Endothelial cell of umbilical vein (primary cell): ENCODE data around the gene TM9SF4. TPM values are rescaled to one million over a fixed set of nuclear protein-coding genes. Genes with fewer than 3 reads are reported as not detected.
A peak's percentile ranks its signal among the peaks of the same experiment; 100 is the strongest.

Source experiments
- BruUV-seq: library from RNA; stranded (reverse); fragments of 400-500 nt; replicated peaks from 2 replicates; lab custom pipeline; 2021; lab: Mats Ljungman, UMichigan
- CTCF ChIA-PET: fragments of 300-600, 350-600 bp; sonication (Branson Sonifier 250); formaldehyde crosslinking; loops from one replicate; lab custom pipeline; 2021; ENCODE audit warnings: antibody characterized with exemption, inconsistent platforms; lab: Charles Lee
- POLR2A ChIA-PET: fragments of 300-600, 350-600 bp; sonication (Branson Sonifier 250); formaldehyde crosslinking; loops from one replicate; lab custom pipeline; 2021; ENCODE audit warnings: antibody characterized with exemption, inconsistent platforms; lab: Charles Lee
- DNase-seq: peaks from one replicate; pipeline ENCODE4 v3.0.0-alpha.2; 2011; ENCODE audit warnings: low read depth, low spot score
- FAIRE-seq: peaks from 2 replicates; lab custom pipeline; 2011; peaks lifted over from hg19 to GRCh38; lab: Jason Lieb, UNC
- H2AFZ ChIP-seq: 2 replicates; pipeline ENCODE4 v1.6.0; 2012; ENCODE audit warnings: low read depth, low read length, control low read depth, inconsistent platforms
- H3K27ac ChIP-seq: 2 replicates; pipeline ENCODE4 v1.5.1; 2011; ENCODE audit warnings: low read depth, mild to moderate bottlenecking, control low read depth, low read length, moderate library complexity; ENCODE audit not compliant: insufficient read depth
- H3K27me3 ChIP-seq, 2 experiments: 2 replicates each; pipeline versions ENCODE4 v1.6.0 to v1.6.1; 2011; ENCODE audit warnings: low read length in 2 of 2, mixed read lengths in 1 of 2; ENCODE audit not compliant: control insufficient read depth in 2 of 2, insufficient read depth in 2 of 2
- H3K36me3 ChIP-seq, 2 experiments: 2 replicates in 1 of 2; 3 replicates in 1 of 2; pipeline ENCODE4 v1.5.1; 2011; ENCODE audit warnings: low read length in 2 of 2, mild to moderate bottlenecking in 1 of 2, moderate library complexity in 1 of 2; ENCODE audit not compliant: control insufficient read depth in 2 of 2, insufficient read depth in 2 of 2; ENCODE audit errors: extremely low read depth in 1 of 2
- H3K4me1 ChIP-seq: 3 replicates; pipeline ENCODE4 v1.5.1; 2011; ENCODE audit warnings: mild to moderate bottlenecking, low read length; ENCODE audit not compliant: control insufficient read depth, insufficient read depth; ENCODE audit errors: extremely low read depth
- H3K4me2 ChIP-seq: 2 replicates; pipeline ENCODE4 v1.6.1; 2011; ENCODE audit warnings: low read length, control low read depth, mixed read lengths; ENCODE audit not compliant: insufficient read depth
- H3K4me3 ChIP-seq, 3 experiments: fragments of 200-600 bp in 1 of 3; sonication (generic), shearing (Covaris generic) in 1 of 3; replicated peaks in 1 of 3; 2 replicates each; pipeline ENCODE4 v1.5.1; 2011 to 2016; ENCODE audit warnings: control low read depth in 3 of 3, low read length in 3 of 3, mild to moderate bottlenecking in 2 of 3, inconsistent platforms in 1 of 3, low read depth in 1 of 3, moderate library complexity in 1 of 3; ENCODE audit not compliant: insufficient read depth in 1 of 3
- H3K79me2 ChIP-seq: 2 replicates; pipeline ENCODE4 v1.6.0; 2012; ENCODE audit warnings: low read length, inconsistent platforms; ENCODE audit not compliant: control insufficient read depth, insufficient read depth
- H3K9ac ChIP-seq: replicated peaks from 2 replicates; pipeline ENCODE3; 2011; ENCODE audit warnings: low read length, control low read depth; ENCODE audit not compliant: insufficient read depth; ENCODE audit errors: extremely low read depth
- H3K9me1 ChIP-seq: replicated peaks from 3 replicates; pipeline ENCODE4 v1.6.0; 2011; ENCODE audit warnings: mild to moderate bottlenecking, low read length; ENCODE audit not compliant: control insufficient read depth, insufficient read depth; ENCODE audit errors: extremely low read depth
- H3K9me3 ChIP-seq: replicated peaks from 2 replicates; pipeline ENCODE4 v1.5.1; 2012; ENCODE audit warnings: low read length, inconsistent platforms; ENCODE audit not compliant: control insufficient read depth, insufficient read depth
- H4K20me1 ChIP-seq: replicated peaks from 2 replicates; pipeline ENCODE3; 2011; ENCODE audit warnings: mild to moderate bottlenecking, low read length; ENCODE audit not compliant: control insufficient read depth, insufficient read depth; ENCODE audit errors: extremely low read depth
- CTCF ChIP-seq, 2 donors: IDR thresholded peaks; 1 replicate in 1 of 2; 2 replicates in 1 of 2; pipeline ENCODE4 v1.5.1; 2011; ENCODE audit warnings: low read length in 2 of 2, mild to moderate bottlenecking in 2 of 2, moderate library complexity in 2 of 2, control low read depth in 1 of 2, inconsistent platforms in 1 of 2, low read depth in 1 of 2; ENCODE audit not compliant: insufficient read depth in 1 of 2; ENCODE audit errors: extremely low read depth in 1 of 2
- EZH2 ChIP-seq: IDR thresholded peaks from 2 replicates; pipeline ENCODE4 v1.6.1; 2012; ENCODE audit warnings: borderline replicate concordance, low read depth, mild to moderate bottlenecking, moderate library complexity, low read length, inconsistent platforms; ENCODE audit not compliant: severe bottlenecking
- FOS ChIP-seq: IDR thresholded peaks from 2 replicates; pipeline ENCODE4 v1.6.1; 2011; ENCODE audit warnings: mild to moderate bottlenecking, low read length, moderate library complexity, borderline replicate concordance; ENCODE audit not compliant: insufficient read depth
- GATA2 ChIP-seq: IDR thresholded peaks from 2 replicates; pipeline ENCODE4 v1.7.0; 2011; ENCODE audit warnings: low read depth, mild to moderate bottlenecking, moderate library complexity, mixed read lengths, low read length; ENCODE audit not compliant: insufficient read length, insufficient read depth
- JUN ChIP-seq: IDR thresholded peaks from 2 replicates; pipeline ENCODE4 v1.6.1; 2011; ENCODE audit warnings: borderline replicate concordance, low read depth; ENCODE audit not compliant: insufficient read length, insufficient read depth
- MYC ChIP-seq: IDR thresholded peaks from one replicate; pipeline ENCODE4 v1.6.1; 2011; ENCODE audit warnings: mild to moderate bottlenecking, low read depth, low read length
- POLR2A ChIP-seq: IDR thresholded peaks from 2 replicates; pipeline ENCODE4 v1.6.1; 2012; ENCODE audit warnings: low read depth, mild to moderate bottlenecking, control low read depth, low read length
- POLR2AphosphoS5 ChIP-seq: IDR thresholded peaks from 2 replicates; pipeline ENCODE4 v1.6.1; 2012; ENCODE audit warnings: low read depth, mild to moderate bottlenecking, control low read depth, low read length, moderate library complexity; ENCODE audit not compliant: insufficient read depth
- dilution Hi-C: fragments of 300-500 bp; cut with MboI; formaldehyde crosslinking; loops from one replicate; pipeline ENCODE4 v1.15.0; 2019; ENCODE audit warnings: low sequenced_read_pairs; ENCODE audit not compliant: extremely low pct_ligation_motif_present
- intact Hi-C: fragments of 100-400 bp; cut with micrococcal nuclease; formaldehyde crosslinking; loops from one replicate; pipeline ENCODE4 v1.10.0; 2022
- polyA plus RNA-seq, 4 experiments: library from polyadenylated mRNA; depleted of rRNA in 3 of 4; stranded (reverse) in 3 of 4; unstranded in 1 of 4; fragments of >200 nt; gene quantifications; 2 replicates each; pipeline versions ENCODE4 v1.2.1 to v1.2.3, GENCODE V29; 2011 to 2012; ENCODE audit warnings: missing spikeins in 1 of 4
- total RNA-seq: library from RNA; stranded (reverse); gene quantifications from 2 replicates; pipeline ENCODE4 v1.2.3, GENCODE V29; 2021
- TF ChIP-seq, protein P1 (sequence below): IDR thresholded peaks from 2 replicates; pipeline ENCODE4 v1.6.1; 2011; ENCODE audit not compliant: insufficient read depth, insufficient read length

The TM9SF4 gene
- total and polyA plus RNA-seq, 2 donors (not counting 3 experiments of a cell fraction or from before 2014, with no cell fraction given): 46.4 to 61.9 TPM

DNA sequence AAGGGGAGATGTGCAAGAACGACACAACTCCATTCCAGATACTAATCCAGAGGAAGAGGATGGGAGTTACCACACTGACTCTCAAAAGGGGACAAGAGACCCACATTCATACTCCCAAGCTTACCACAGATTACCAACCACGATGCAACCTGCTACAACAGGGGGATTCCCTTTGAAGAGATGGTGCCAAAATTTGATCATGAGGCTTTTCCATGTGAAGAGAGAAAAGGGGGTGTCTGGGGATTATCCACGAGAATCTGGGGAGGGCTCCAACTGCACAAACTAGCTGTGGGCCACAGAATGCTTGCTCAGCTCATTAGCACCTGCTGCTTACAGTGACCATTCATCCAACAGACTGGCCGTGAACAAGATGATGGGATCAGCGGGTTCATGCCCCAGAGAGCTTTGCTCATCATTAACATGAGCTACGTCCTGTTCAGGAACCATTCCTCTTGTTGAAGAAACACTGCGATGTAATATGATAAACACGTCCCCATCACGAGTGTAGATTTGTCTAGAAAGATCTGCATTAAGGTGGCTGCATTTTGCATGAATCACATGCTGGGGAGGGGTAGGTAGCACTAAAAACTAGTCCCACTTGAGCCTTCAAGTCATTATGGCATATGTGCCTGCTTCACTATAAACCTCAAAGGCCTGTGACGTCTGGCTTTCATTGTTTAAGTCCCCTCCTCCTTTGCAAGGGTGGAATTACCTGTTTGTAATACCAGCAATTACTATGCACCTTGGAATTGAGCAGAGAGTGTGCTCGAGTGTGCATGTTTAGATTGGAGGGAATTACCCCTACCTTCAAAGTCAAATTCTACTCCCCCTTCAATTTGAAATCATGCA, 94.1 kb downstream of the TM9SF4 start:
- intact Hi-C loops: no loop called here
- no peak for TF ChIP-seq POLR2A
- TF ChIP-seq POLR2AphosphoS5: no peak
- TF ChIP-seq EZH2: no peak
- TF ChIP-seq CTCF (IDR thresholded peaks at IDR 0.05; ENCODE audit: extremely low read depth in 1 of 2, insufficient read depth in 1 of 2, low read depth in 1 of 2, low read length in 2 of 2): no peak
- TF ChIP-seq JUN: no peak
- TF ChIP-seq, protein P1, sequence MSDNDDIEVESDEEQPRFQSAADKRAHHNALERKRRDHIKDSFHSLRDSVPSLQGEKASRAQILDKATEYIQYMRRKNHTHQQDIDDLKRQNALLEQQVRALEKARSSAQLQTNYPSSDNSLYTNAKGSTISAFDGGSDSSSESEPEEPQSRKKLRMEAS: no peak
- TF ChIP-seq FOS: no peak
- no peak for TF ChIP-seq MYC
- TF ChIP-seq GATA2: no peak
- peaks cover 8 to 22% of the 10 kb centered on the region in 2 experiments for H3K36me3 ChIP-seq
- dilution Hi-C loops: no loop called here
- H3K4me3 ChIP-seq: no peak overlapping the region
- H3K9me3 ChIP-seq: no peaks in the 10 kb centered on the region
- H3K4me2 ChIP-seq: no peak overlapping the region
- CTCF ChIA-PET: no interaction called here
- peaks cover 18% of the 10 kb centered on the region for H3K4me1 ChIP-seq
- no TSS peak for BruUV-seq
- no peaks in the 10 kb centered on the region for H4K20me1 ChIP-seq
- H2AFZ ChIP-seq: no peak overlapping the region
- H3K9me1 ChIP-seq: no peaks in the 10 kb centered on the region
- H3K27me3 ChIP-seq: no peaks in the 10 kb centered on the region
- peaks cover 79% of the 10 kb centered on the region for H3K79me2 ChIP-seq
- POLR2A ChIA-PET: no interaction called here
- no peak overlapping the region for H3K27ac ChIP-seq
- DNase-seq (no peak), FAIRE-seq (peak; percentile 24)
- H3K9ac ChIP-seq: no peak overlapping the region
